DOHH2 (cell line): ENCODE measurements around the gene OR4E1.
A peak's percentile ranks its signal among the peaks of the same experiment; 100 is the strongest.

ENCODE experiments used
- CTCF ChIP-seq: fragments of 200-600 bp; sonication (generic); IDR thresholded peaks from one replicate; pipeline ENCODE4 v1.5.1; 2014; ENCODE audit warnings: antibody characterized with exemption, mild to moderate bottlenecking, low read depth, low read length; ENCODE audit not compliant: poor library complexity, severe bottlenecking
- EZH2phosphoT487 ChIP-seq: fragments of 200-600 bp; sonication (generic); IDR thresholded peaks from 2 replicates; pipeline ENCODE4 v1.6.1; 2017; ENCODE audit warnings: borderline replicate concordance, mild to moderate bottlenecking, antibody characterized with exemption, low read length, moderate library complexity, mixed read lengths

GRCh38 chr14:21711360-21711961 is 37.8 kb upstream of the OR4E1 start:
- TF ChIP-seq CTCF (peak; percentile 84), EZH2phosphoT487 (no peak)
